ENCODE measurements around the gene MINDY4.

GRCh38 chr7:30824821-30825720 lies 53.9 kb downstream of the MINDY4 start:
- TF ChIP-seq CTCF (conservative IDR thresholded peaks at IDR 0.05 in 1 of 2, IDR thresholded peaks at IDR 0.05 in 1 of 2; ENCODE audit: low read depth in 1 of 2, low read length in 2 of 2) (no peak), EZH2 (IDR thresholded peaks at IDR 0.05; ENCODE audit: low read length, missing control alignments) (no peak)
